Measurements from ENCODE around the gene PRKD3. TPM values are rescaled to one million over a fixed set of nuclear protein-coding genes. Genes with fewer than 3 reads are reported as not detected.

PRKD3 gene
- total RNA-seq, 1 donor from 2014 or later: 21.6 TPM

- H3K36me3 ChIP-seq (ENCODE audit: control insufficient read depth, insufficient read depth, low read length): no peaks in the 10 kb centered on the region
- no peaks in the 10 kb centered on the region for H3K27me3 ChIP-seq (ENCODE audit: control insufficient read depth, insufficient read depth, low read length)
- peak overlapping the region; percentile 75 for H3K4me3 ChIP-seq (ENCODE audit: low read depth, low read length)
- no peak for DNase-seq (ENCODE audit: low read depth)
- no peak for TF ChIP-seq CTCF (IDR thresholded peaks at IDR 0.05; ENCODE audit: insufficient read depth, low read length, poor library complexity, severe bottlenecking)
These were observed 172 bp downstream of the PRKD3 start for GRCh38 chr2:37324536-37324785.

GRCh38 chr2:37323781-37324535 lies 675 bp downstream of the PRKD3 start:
- H3K4me3 ChIP-seq (ENCODE audit: low read depth, low read length): peak overlapping the region; percentile 75
- no peaks in the 10 kb centered on the region for H3K27me3 ChIP-seq (ENCODE audit: control insufficient read depth, insufficient read depth, low read length)
- DNase-seq (ENCODE audit: low read depth): no peak
- TF ChIP-seq CTCF (IDR thresholded peaks at IDR 0.05; ENCODE audit: insufficient read depth, low read length, poor library complexity, severe bottlenecking): no peak
- no peaks in the 10 kb centered on the region for H3K36me3 ChIP-seq (ENCODE audit: control insufficient read depth, insufficient read depth, low read length)

GRCh38 chr2:37323176-37323780 lies 1.4 kb downstream of the PRKD3 start:
- DNase-seq (ENCODE audit: low read depth): no peak
- Histone ChIP-seq H3K36me3 (ENCODE audit: control insufficient read depth, insufficient read depth, low read length) (no peaks in the 10 kb centered on the region), H3K27me3 (ENCODE audit: control insufficient read depth, insufficient read depth, low read length) (no peaks in the 10 kb centered on the region), H3K4me3 (ENCODE audit: low read depth, low read length) (peak overlapping the region; percentile 75)
- no peak for TF ChIP-seq CTCF (IDR thresholded peaks at IDR 0.05; ENCODE audit: insufficient read depth, low read length, poor library complexity, severe bottlenecking)

- no peaks in the 10 kb centered on the region for H3K27me3 ChIP-seq (ENCODE audit: control insufficient read depth, insufficient read depth, low read length)
- no peak for TF ChIP-seq CTCF (IDR thresholded peaks at IDR 0.05; ENCODE audit: insufficient read depth, low read length, poor library complexity, severe bottlenecking)
- H3K4me3 ChIP-seq (ENCODE audit: low read depth, low read length): no peak overlapping the region
- DNase-seq (ENCODE audit: low read depth): no peak
- no peaks in the 10 kb centered on the region for H3K36me3 ChIP-seq (ENCODE audit: control insufficient read depth, insufficient read depth, low read length)
These were observed 2.3 kb downstream of the PRKD3 start for GRCh38 chr2:37322368-37322767.

- no peaks in the 10 kb centered on the region for H3K36me3 ChIP-seq (ENCODE audit: control insufficient read depth, insufficient read depth, low read length)
- no peaks in the 10 kb centered on the region for H3K27me3 ChIP-seq (ENCODE audit: control insufficient read depth, insufficient read depth, low read length)
- no peak overlapping the region for H3K4me3 ChIP-seq (ENCODE audit: low read depth, low read length)
- no peak for TF ChIP-seq CTCF (IDR thresholded peaks at IDR 0.05; ENCODE audit: insufficient read depth, low read length, poor library complexity, severe bottlenecking)
- no peak for DNase-seq (ENCODE audit: low read depth)
These were observed 3.5 kb downstream of the PRKD3 start for GRCh38 chr2:37321029-37321682.
